ENCODE results near the gene KCNMB3.

KCNMB3 gene

DNA sequence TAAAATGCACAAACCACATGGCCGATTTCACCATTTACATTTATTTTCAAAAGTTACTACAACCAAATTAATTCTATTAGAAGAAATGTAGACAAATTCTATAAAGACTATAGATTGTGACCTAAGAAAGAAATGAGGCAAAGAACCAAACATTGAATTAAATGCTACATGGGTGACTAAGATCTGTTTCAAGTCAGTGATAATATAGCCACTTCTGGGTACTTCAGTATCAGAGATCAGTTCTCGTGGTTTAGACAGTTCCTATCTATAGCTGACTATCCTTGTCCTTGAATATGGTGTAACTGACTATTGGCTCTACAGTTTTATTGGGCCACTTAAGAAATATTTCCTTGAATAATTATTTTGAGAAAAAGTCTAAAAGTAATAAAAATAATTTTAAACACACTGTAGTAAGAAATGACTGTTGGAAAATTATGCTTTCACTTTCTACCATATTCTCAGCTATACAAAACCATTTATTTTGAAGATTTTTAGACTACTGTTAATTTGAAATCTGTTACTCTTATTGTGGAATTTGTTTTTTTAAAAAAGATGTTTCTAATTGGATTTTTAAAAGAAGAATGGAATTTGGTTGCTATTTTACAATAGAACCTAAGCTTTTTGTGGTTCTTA lies 14.1 kb downstream of the KCNMB3 start:
- Histone ChIP-seq H3K4me1 (ENCODE audit: low read length) (no peaks in the 10 kb centered on the region), H3K4me3 (ENCODE audit: low read length) (no peak overlapping the region), H3K9ac (ENCODE audit: low read length) (no peak overlapping the region), H3K27ac (ENCODE audit: low read length) (no peak overlapping the region), H4K20me1 (ENCODE audit: insufficient read depth, low read length) (no peaks in the 10 kb centered on the region), H2AFZ (ENCODE audit: low read length) (no peak overlapping the region), H3K36me3 (replicated peaks; ENCODE audit: insufficient read depth, low read length) (no peaks in the 10 kb centered on the region), H3F3A (ENCODE audit: insufficient read depth, low read length) (no peaks in the 10 kb centered on the region), H3K9me3 (replicated peaks; ENCODE audit: insufficient read depth, low read length) (no peaks in the 10 kb centered on the region), H3K9me2 (replicated peaks; ENCODE audit: insufficient read depth, low read length) (no peaks in the 10 kb centered on the region), H3K79me2 (ENCODE audit: low read length) (no peaks in the 10 kb centered on the region), H3K4me2 (ENCODE audit: low read depth, low read length) (no peak overlapping the region), H3K27me3 (replicated peaks; ENCODE audit: insufficient read depth, low read length) (no peaks in the 10 kb centered on the region)
- TF ChIP-seq EZH2 (optimal IDR thresholded peaks at IDR 0.05; ENCODE audit: low read depth, low read length) (no peak), EZH2phosphoT487 (IDR thresholded peaks at IDR 0.05; ENCODE audit: low read length) (no peak)
- TF ChIP-seq, protein P1, sequence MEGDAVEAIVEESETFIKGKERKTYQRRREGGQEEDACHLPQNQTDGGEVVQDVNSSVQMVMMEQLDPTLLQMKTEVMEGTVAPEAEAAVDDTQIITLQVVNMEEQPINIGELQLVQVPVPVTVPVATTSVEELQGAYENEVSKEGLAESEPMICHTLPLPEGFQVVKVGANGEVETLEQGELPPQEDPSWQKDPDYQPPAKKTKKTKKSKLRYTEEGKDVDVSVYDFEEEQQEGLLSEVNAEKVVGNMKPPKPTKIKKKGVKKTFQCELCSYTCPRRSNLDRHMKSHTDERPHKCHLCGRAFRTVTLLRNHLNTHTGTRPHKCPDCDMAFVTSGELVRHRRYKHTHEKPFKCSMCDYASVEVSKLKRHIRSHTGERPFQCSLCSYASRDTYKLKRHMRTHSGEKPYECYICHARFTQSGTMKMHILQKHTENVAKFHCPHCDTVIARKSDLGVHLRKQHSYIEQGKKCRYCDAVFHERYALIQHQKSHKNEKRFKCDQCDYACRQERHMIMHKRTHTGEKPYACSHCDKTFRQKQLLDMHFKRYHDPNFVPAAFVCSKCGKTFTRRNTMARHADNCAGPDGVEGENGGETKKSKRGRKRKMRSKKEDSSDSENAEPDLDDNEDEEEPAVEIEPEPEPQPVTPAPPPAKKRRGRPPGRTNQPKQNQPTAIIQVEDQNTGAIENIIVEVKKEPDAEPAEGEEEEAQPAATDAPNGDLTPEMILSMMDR (IDR thresholded peaks at IDR 0.05; ENCODE audit: low read length): no peak
- DNase-seq: peak; percentile 22

DNA sequence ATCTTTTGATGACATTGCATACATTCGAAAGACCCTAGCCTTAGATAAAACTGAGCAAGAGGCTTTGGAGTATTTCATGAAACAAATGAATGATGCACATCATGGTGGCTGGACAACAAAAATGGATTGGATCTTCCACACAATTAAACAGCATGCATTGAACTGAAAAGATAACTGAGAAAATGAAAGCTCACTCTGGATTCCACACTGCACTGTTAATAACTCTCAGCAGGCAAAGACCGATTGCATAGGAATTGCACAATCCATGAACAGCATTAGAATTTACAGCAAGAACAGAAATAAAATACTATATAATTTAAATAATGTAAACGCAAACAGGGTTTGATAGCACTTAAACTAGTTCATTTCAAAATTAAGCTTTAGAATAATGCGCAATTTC lies 16.7 kb downstream of the KCNMB3 start:
- Histone ChIP-seq H4K20me1 (ENCODE audit: insufficient read depth, low read length) (no peaks in the 10 kb centered on the region), H3K9ac (ENCODE audit: low read length) (no peak overlapping the region), H3K9me3 (replicated peaks; ENCODE audit: insufficient read depth, low read length) (no peaks in the 10 kb centered on the region), H2AFZ (ENCODE audit: low read length) (no peak overlapping the region), H3K9me2 (replicated peaks; ENCODE audit: insufficient read depth, low read length) (no peaks in the 10 kb centered on the region), H3K4me1 (ENCODE audit: low read length) (no peaks in the 10 kb centered on the region), H3K36me3 (replicated peaks; ENCODE audit: insufficient read depth, low read length) (no peaks in the 10 kb centered on the region), H3K27me3 (replicated peaks; ENCODE audit: insufficient read depth, low read length) (no peaks in the 10 kb centered on the region), H3K27ac (ENCODE audit: low read length) (no peak overlapping the region), H3K79me2 (ENCODE audit: low read length) (no peaks in the 10 kb centered on the region), H3K4me2 (ENCODE audit: low read depth, low read length) (no peak overlapping the region), H3K4me3 (ENCODE audit: low read length) (no peak overlapping the region), H3F3A (ENCODE audit: insufficient read depth, low read length) (no peaks in the 10 kb centered on the region)
- no peak for DNase-seq
- TF ChIP-seq, protein P1 (IDR thresholded peaks at IDR 0.05; ENCODE audit: low read length): no peak
- no peak for TF ChIP-seq EZH2phosphoT487 (IDR thresholded peaks at IDR 0.05; ENCODE audit: low read length)
- no peak for TF ChIP-seq EZH2 (optimal IDR thresholded peaks at IDR 0.05; ENCODE audit: low read depth, low read length)

DNA sequence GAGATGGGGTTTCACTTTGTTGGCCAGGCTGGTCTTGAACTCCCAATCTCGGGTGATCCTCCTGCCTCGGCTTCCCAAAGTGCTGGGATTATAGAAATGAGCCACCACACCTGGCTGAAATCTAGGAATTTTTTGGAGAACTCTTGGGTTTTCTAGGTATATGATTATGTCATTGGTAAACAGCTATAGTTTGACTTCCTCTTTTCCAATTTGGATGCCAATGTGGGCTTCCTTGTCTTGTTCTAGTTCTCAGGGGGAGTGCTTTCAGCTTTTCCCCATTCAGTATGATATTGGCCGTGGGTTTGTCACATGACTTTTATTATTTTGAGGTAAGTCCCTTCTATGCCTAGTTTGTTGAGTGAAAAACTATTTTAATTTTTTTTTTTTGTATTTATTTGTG lies 17.9 kb downstream of the KCNMB3 start:
- Histone ChIP-seq H3K9me2 (replicated peaks; ENCODE audit: insufficient read depth, low read length) (no peaks in the 10 kb centered on the region), H3K9ac (ENCODE audit: low read length) (no peak overlapping the region), H3K4me3 (ENCODE audit: low read length) (no peak overlapping the region), H3K27me3 (replicated peaks; ENCODE audit: insufficient read depth, low read length) (no peaks in the 10 kb centered on the region), H3F3A (ENCODE audit: insufficient read depth, low read length) (no peaks in the 10 kb centered on the region), H2AFZ (ENCODE audit: low read length) (no peak overlapping the region), H3K36me3 (replicated peaks; ENCODE audit: insufficient read depth, low read length) (no peaks in the 10 kb centered on the region), H3K9me3 (replicated peaks; ENCODE audit: insufficient read depth, low read length) (no peaks in the 10 kb centered on the region), H3K79me2 (ENCODE audit: low read length) (no peaks in the 10 kb centered on the region), H3K4me1 (ENCODE audit: low read length) (no peaks in the 10 kb centered on the region), H3K4me2 (ENCODE audit: low read depth, low read length) (no peak overlapping the region), H3K27ac (ENCODE audit: low read length) (no peak overlapping the region), H4K20me1 (ENCODE audit: insufficient read depth, low read length) (no peaks in the 10 kb centered on the region)
- TF ChIP-seq EZH2 (optimal IDR thresholded peaks at IDR 0.05; ENCODE audit: low read depth, low read length): no peak
- TF ChIP-seq, protein P1 (IDR thresholded peaks at IDR 0.05; ENCODE audit: low read length): no peak
- TF ChIP-seq EZH2phosphoT487 (IDR thresholded peaks at IDR 0.05; ENCODE audit: low read length): no peak
- no peak for DNase-seq
